Upper lobe of left lung (tissue), 4 donors: ENCODE results near the gene PPIE.

ENCODE experiments used
- EP300 ChIP-seq, 4 donors: sonication (generic); formaldehyde crosslinking; IDR thresholded peaks; one replicate each; pipeline ENCODE4 v1.5.1; 2017; ENCODE audit warnings: antibody characterized with exemption in 4 of 4, control low read depth in 2 of 4
- TF ChIP-seq, protein P1 (sequence below), 6 experiments: fragments of 450-650 bp in 4 of 6; fragments of 200-600 bp in 2 of 6; sonication (generic) in 2 of 6; IDR thresholded peaks; one replicate each; pipeline ENCODE4 v1.5.1; 2016 to 2019; ENCODE audit warnings: antibody characterized with exemption in 6 of 6

DNA sequence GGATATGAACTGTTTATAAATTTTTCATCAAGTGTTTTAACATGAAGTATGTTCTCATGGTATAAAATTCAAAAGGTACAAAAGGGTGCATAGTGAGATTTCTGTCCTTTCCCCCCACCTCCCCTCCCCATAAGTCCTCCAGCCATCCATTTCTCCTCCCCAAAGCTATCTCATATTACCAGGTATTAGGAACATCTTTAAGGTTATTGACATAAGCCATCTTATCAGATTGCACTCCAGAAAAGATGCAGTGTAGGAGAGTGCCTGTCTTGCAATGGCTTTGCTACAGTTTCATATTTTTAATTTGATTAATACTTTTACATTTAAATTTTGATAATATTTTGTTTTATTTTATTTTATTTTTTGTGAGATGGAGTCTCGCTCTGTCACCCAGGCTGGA lies 33.9 kb upstream of the PPIE start:
- no peak for TF ChIP-seq EP300 (IDR thresholded peaks at IDR 0.05)
- TF ChIP-seq, protein P1, sequence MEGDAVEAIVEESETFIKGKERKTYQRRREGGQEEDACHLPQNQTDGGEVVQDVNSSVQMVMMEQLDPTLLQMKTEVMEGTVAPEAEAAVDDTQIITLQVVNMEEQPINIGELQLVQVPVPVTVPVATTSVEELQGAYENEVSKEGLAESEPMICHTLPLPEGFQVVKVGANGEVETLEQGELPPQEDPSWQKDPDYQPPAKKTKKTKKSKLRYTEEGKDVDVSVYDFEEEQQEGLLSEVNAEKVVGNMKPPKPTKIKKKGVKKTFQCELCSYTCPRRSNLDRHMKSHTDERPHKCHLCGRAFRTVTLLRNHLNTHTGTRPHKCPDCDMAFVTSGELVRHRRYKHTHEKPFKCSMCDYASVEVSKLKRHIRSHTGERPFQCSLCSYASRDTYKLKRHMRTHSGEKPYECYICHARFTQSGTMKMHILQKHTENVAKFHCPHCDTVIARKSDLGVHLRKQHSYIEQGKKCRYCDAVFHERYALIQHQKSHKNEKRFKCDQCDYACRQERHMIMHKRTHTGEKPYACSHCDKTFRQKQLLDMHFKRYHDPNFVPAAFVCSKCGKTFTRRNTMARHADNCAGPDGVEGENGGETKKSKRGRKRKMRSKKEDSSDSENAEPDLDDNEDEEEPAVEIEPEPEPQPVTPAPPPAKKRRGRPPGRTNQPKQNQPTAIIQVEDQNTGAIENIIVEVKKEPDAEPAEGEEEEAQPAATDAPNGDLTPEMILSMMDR (IDR thresholded peaks at IDR 0.05), result no peak
